M059J (cell line): ENCODE measurements around the gene LRIG3. TPM values are rescaled to one million over a fixed set of nuclear protein-coding genes. Genes with fewer than 3 reads are reported as not detected.
"Not testable (repeated sequence)": the region's sequence is repeated elsewhere in the genome, so short reads cannot be mapped to it uniquely, and the experiment has no call there.

Experiments
- DNase-seq: peaks from one replicate; pipeline ENCODE4 v3.0.0-alpha.2; 2012; ENCODE audit warnings: low read depth
- total RNA-seq: library from RNA; depleted of rRNA; stranded (reverse); fragments of >200 nt; shearing (Covaris generic); gene quantifications from 2 replicates; pipeline ENCODE4 v1.2.3, GENCODE V29; 2014

LRIG3 gene
- total RNA-seq, 1 experiment from 2014 or later: 32.6 TPM

DNA sequence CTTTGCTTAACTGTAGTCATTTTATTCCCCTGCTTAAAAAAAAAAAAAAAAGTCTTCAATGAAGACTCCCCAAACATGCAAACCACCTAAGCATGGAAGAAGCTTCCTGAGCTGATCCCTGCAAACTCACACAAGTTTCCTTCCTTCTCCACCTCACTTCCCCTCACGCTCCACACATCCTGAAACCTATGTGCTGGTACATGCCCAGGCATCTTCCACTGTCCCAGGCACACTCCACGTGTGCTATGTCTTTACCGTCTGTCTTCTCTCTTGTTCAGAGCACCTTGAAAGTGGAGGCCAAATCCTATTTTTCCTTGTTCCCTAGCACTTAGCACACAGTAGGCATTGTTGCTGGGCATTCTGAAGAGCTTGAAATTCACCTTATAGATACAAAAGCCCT is 13.4 kb downstream of the LRIG3 start:
- DNase-seq: no peak

- no peak for DNase-seq
Observed at GRCh38 chr12:58905422-58905821, 14.9 kb downstream of the LRIG3 start.

- DNase-seq: not testable (repeated sequence)
Observed at GRCh38 chr12:58902726-58903125, 17.6 kb downstream of the LRIG3 start.

DNA sequence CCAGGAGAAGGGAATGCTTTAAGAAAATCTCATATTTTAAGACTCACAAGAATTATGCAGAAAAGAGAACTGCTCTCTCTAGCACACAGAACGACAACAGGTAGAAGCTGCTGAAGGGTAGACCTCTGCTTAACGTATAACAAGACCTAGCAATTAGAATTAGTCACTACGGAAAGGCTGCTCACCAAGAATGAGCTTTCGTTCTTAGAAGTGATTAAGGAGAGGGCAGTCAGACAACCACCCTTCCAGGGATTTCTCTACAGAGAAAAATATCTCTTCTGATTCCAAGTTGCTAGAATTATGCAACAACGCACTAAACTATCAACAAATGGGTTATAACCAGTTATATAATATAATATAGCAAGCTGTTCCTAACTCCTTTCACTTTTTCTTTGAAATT is 18.6 kb downstream of the LRIG3 start:
- DNase-seq: no peak

DNA sequence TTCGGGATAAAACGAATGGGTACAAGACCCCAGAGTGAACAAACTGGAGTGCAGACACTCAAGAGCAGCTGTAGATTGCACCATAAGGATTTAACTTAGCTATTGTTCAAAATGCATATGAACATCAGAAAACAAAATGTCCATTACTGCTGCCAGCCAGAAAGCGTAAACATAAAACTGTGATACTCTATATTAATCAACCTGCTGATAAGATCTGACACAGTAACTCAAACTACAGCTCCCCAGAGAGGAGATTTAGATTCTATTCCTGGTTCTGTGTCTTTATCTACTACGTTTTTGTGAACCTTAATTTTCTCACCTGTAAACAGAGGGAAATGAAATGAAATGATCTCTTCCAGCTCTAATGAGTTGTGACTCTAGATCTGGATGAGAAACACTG is 22.3 kb downstream of the LRIG3 start:
- DNase-seq: no peak

DNA sequence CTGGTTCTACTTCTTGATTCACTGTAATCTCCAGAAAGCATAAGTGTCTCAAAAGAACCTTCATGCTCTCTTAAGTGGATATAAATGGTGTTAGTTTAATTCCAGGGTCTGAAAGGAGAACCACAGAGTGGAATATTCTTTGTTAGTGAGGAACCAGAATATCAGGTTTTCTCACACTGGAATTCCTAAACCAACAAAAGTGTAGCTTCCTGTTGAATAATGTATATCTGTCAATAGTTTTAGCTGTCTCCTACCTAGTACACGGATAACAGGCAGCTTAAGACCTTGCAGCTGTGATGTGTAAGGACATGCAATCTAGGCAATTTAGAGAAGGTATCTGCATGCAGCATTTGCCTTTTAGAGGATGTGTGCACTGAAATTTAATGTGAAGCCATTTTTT is 24.0 kb downstream of the LRIG3 start:
- DNase-seq: no peak

GRCh38 chr12:58895053-58895452 is 25.3 kb downstream of the LRIG3 start:
- DNase-seq: no peak

- no peak for DNase-seq
Observed at GRCh38 chr12:58894040-58894439, 26.3 kb downstream of the LRIG3 start.

- peak; percentile 43 for DNase-seq
Observed at GRCh38 chr12:58893495-58893894, 26.8 kb downstream of the LRIG3 start.

DNA sequence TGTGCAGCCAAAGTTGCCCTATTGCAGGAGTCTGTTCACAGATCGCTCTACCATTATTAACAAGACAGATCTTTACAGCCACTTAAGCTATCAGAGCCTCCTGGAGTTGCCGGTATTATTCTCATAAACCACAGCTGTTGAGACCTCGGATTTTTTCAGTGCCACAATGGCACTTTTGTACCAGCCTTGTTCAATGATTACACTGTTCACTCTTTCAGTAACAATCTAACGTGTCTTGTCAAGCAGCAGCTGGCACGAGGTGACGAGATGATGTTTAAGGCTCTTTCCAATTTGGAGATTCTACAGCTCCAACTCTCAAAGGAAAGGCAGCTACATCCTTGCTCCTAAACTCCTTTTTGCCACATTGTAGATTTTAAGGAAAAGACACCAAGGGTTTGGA is 30.7 kb downstream of the LRIG3 start:
- no peak for DNase-seq

- peak; percentile 77 for DNase-seq
Observed at GRCh38 chr12:58888131-58888783, 32.0 kb downstream of the LRIG3 start.

DNA sequence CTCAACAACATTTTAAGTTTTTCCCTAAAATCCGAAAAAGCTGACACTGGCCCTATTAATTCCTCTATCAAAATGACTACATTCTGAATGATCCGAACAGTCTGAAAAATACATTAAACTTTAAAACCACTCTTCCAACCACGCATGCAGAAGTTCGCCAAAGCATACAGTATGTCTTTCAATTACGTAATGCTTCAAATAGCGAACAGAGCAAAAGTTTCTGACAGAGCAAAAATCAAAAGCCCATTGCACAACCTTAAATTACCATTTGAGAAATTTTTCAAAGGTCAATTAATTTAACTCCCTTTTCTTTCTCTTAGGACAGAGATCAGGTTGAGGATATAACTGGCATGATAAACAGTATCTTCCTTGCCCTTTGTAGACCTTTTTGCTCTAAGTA is 33.2 kb downstream of the LRIG3 start:
- no peak for DNase-seq

GRCh38 chr12:58886474-58886873 is 33.8 kb downstream of the LRIG3 start:
- DNase-seq: no peak

DNA sequence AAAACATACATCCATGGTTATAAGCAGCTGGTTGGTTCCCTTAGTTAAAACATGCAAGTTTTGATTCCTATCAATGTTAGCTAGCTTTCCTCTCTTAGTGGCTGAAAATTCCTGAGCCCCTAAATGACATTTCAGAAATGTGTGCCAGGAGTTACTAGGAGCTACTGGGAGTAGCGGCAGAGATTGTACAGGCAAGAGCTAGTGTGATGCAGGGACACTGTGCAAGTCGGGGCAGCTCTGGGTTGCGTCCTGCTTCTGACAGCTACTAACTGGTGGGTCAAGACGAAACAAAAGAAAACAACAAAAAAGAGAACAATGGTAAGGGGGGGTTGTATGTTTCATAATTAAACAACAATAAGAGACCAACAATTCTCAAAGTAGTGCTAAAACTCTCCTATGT is 35.4 kb downstream of the LRIG3 start:
- DNase-seq: no peak

- DNase-seq: no peak
Observed at GRCh38 chr12:58883576-58884334, 36.5 kb downstream of the LRIG3 start.

- no peak for DNase-seq
Observed at GRCh38 chr12:58882826-58883225, 37.5 kb downstream of the LRIG3 start.

DNA sequence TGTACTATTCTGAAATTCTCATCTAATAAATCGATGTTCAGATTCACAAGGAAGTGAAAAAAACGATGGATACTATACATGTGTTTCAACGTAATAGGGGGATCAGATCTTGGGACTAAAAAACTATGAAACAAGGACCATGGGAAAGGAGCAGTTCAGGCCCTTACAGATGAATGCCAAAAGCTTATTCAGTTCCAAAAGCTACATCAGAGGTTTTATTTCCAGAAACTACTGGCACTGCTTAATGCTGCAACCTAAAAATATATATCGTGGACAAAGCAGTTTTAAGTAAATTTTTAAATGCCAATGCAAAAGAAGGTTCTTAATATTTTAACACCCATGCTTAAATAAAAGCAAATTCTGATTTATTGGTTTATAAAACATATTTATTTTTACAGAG is 38.5 kb downstream of the LRIG3 start:
- DNase-seq: no peak

DNA sequence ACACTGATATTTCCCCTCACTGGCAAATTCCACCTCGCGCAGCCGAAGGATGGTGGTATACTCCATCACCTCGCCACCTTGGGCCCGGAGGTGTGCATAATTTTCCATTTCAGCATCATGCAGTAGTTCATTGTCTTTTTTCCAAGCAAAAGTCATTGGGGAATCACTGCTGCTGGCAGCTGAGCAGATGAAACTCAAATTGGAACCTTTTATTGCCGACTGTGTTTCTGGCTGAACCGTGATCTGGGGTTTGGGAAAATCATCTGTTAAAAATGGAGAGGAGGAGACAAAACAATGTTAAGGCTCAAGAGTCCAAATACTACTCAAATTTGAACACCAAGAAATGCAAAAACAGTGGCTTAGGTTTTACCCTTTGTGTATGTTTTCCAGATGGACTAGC is 39.7 kb downstream of the LRIG3 start:
- DNase-seq: no peak

GRCh38 chr12:58877243-58877743 is 43.0 kb downstream of the LRIG3 start:
- DNase-seq: peak; percentile 95

DNA sequence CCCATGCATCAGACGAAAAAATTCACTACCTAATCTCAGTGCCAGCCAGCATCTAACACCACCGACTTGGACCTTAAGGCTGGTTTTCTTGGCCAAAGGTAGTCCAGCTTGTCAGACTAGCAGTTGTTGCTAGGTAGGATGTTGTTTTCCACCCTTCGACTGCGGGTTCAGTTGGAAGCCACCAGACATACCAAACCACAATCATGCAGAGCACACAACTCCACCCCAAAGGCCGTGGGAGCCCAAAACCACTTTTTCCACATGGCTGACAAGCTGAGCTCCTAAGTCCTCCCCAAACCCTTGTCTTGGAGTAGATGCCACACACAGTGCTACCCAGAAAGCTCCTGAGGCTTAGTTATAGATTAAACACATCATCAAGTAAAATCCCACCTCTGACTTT is 46.8 kb downstream of the LRIG3 start:
- DNase-seq: peak; percentile 30

- no peak for DNase-seq
Observed at GRCh38 chr12:58871556-58871955, 48.7 kb downstream of the LRIG3 start.

- DNase-seq: no peak
Observed at GRCh38 chr12:58870595-58870994, 49.7 kb downstream of the LRIG3 start.

DNA sequence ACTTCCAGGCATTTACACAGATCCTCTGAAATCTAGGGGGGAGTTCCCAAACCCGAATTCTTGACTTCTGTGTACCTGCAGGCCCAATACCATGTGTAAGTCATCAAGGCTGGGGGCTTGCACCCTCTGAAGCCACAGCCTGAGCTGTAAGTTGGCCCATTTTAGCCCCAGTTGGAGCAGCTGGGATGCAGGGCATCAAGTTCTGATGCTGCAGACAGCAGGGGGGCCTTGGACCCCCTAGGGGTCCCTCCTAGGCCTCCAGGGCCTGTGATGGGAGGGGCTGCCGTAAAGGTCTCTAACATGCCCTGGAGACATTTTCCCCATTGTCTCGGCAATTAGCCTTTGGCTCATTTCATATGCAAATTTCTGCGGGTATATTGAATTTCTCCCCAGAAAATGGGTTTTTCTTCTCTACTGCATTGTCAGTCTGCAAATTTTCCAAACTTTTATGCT is 59.5 kb downstream of the LRIG3 start:
- no peak for DNase-seq
